OCI-LY7 (cell line): ENCODE results near the gene MYH3.

Source experiments
- CTCF ChIP-seq: fragments of 200-600 bp; sonication (generic); conservative IDR thresholded peaks from 2 replicates; pipeline ENCODE4 v1.5.1; 2014; ENCODE audit warnings: mild to moderate bottlenecking, antibody characterized with exemption, low read length, moderate library complexity, mixed read lengths
- EZH2phosphoT487 ChIP-seq: fragments of 200-600 bp; sonication (generic); IDR thresholded peaks from 2 replicates; pipeline ENCODE4 v1.6.1; 2018; ENCODE audit warnings: low read depth, borderline replicate concordance, mild to moderate bottlenecking, mixed run types, antibody characterized with exemption, low read length, moderate library complexity, mixed read lengths

DNA sequence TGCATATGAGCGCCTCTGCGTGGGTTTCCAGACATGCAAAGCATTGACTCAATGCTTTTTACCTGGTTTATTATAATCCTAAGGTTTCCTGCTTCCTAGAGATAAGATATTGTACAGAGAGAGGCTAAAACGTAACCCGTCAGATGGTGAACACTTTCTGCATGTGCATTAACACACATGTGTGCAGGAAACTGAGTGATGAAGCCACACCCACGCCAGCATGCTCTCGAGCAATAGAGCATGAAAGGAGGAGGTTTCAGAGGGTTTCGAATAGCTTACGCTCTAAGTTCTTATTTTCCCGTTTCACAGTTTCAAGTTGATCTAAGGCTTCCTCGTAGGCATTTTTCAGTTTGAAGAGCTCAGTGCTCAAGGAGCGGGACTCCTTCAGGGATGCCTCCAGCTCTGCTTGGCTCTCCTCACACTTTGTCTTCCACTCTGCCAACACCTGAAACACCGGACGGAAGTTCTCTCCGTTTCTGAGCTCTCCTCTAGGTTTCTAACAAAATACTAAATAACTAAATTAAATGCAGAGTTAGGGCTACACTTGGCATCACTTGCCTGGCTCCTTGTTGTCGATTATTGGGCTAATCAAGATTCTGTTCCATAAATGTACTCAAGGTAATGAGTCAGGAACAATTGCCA, 23.2 kb downstream of the MYH3 start:
- TF ChIP-seq CTCF = no peak
- TF ChIP-seq EZH2phosphoT487 = no peak
